Osteoblast (primary cell): ENCODE measurements around the gene AVP. TPM values are rescaled to one million over a fixed set of nuclear protein-coding genes. Genes with fewer than 3 reads are reported as not detected.

ENCODE experiments used
- DNase-seq: peaks from one replicate; pipeline ENCODE4 v3.0.0; 2011; ENCODE audit warnings: low spot score, mixed read lengths; ENCODE audit not compliant: insufficient read length; ENCODE audit errors: missing footprints
- H2AFZ ChIP-seq: 2 replicates; pipeline ENCODE4 v1.6.0; 2011; ENCODE audit warnings: mild to moderate bottlenecking, low read length
- H3K27ac ChIP-seq: 2 replicates; pipeline ENCODE4 v1.5.1; 2011; ENCODE audit warnings: mild to moderate bottlenecking, low read depth, low read length, moderate library complexity
- H3K27me3 ChIP-seq: 2 replicates; pipeline ENCODE4 v1.6.0; 2012; ENCODE audit warnings: mild to moderate bottlenecking, control low read depth, inconsistent platforms, low read length, moderate library complexity; ENCODE audit not compliant: insufficient read depth
- H3K36me3 ChIP-seq: 2 replicates; pipeline ENCODE4 v1.5.1; 2011; ENCODE audit warnings: mild to moderate bottlenecking, low read length, control low read depth, moderate library complexity; ENCODE audit not compliant: insufficient read depth
- H3K4me1 ChIP-seq: 2 replicates; pipeline ENCODE4 v1.5.1; 2011; ENCODE audit warnings: mild to moderate bottlenecking, low read length, control low read depth, moderate library complexity; ENCODE audit not compliant: insufficient read depth
- H3K4me2 ChIP-seq: 2 replicates; pipeline ENCODE4 v1.6.0; 2011; ENCODE audit warnings: mild to moderate bottlenecking, low read length; ENCODE audit not compliant: insufficient read depth
- H3K4me3 ChIP-seq: fragments of 200-600 bp; sonication (generic); 3 replicates; pipeline ENCODE4 v1.5.1; 2012; ENCODE audit warnings: mild to moderate bottlenecking, low read length, inconsistent platforms; ENCODE audit not compliant: insufficient read depth
- H3K79me2 ChIP-seq: 2 replicates; pipeline ENCODE4 v1.6.0; 2012; ENCODE audit warnings: mild to moderate bottlenecking, low read length, control low read depth, inconsistent platforms; ENCODE audit not compliant: insufficient read depth
- H3K9me3 ChIP-seq: 2 replicates; pipeline ENCODE4 v1.5.1; 2011; ENCODE audit warnings: low read depth, low read length, control low read depth
- H4K20me1 ChIP-seq: 2 replicates; pipeline ENCODE4 v1.6.0; 2012; ENCODE audit warnings: mild to moderate bottlenecking, low read length, control low read depth; ENCODE audit not compliant: insufficient read depth
- CTCF ChIP-seq: IDR thresholded peaks from 2 replicates; pipeline ENCODE4 v1.5.1; 2011; ENCODE audit warnings: mild to moderate bottlenecking, low read depth, low read length, moderate library complexity; ENCODE audit errors: extremely low read depth
- total RNA-seq: library from RNA; depleted of rRNA; stranded (reverse); fragments of >200 nt; gene quantifications from 2 replicates; pipeline ENCODE4 v1.2.3, GENCODE V29; 2012

Gene AVP
- total RNA-seq, 1 donor, result not detected

GRCh38 chr20:3106185-3106584, 21.7 kb upstream of the AVP start:
- no peak overlapping the region for H2AFZ ChIP-seq
- peaks cover 2% of the 10 kb centered on the region for H3K4me1 ChIP-seq
- no peaks in the 10 kb centered on the region for H3K9me3 ChIP-seq
- H3K36me3 ChIP-seq, result peaks cover 10% of the 10 kb centered on the region
- H3K27ac ChIP-seq, result no peak overlapping the region
- H3K4me2 ChIP-seq, result no peak overlapping the region
- DNase-seq, result no peak
- no peak for TF ChIP-seq CTCF
- peaks cover 3% of the 10 kb centered on the region for H4K20me1 ChIP-seq
- H3K4me3 ChIP-seq, result no peak overlapping the region
- no peaks in the 10 kb centered on the region for H3K79me2 ChIP-seq
- H3K27me3 ChIP-seq, result no peaks in the 10 kb centered on the region

GRCh38 chr20:3105256-3106137, 21.0 kb upstream of the AVP start:
- TF ChIP-seq CTCF, result no peak
- H3K4me2 ChIP-seq, result no peak overlapping the region
- no peak for DNase-seq
- no peak overlapping the region for H2AFZ ChIP-seq
- H3K27ac ChIP-seq, result no peak overlapping the region
- no peaks in the 10 kb centered on the region for H3K79me2 ChIP-seq
- H4K20me1 ChIP-seq, result no peaks in the 10 kb centered on the region
- H3K27me3 ChIP-seq, result no peaks in the 10 kb centered on the region
- peaks cover 2% of the 10 kb centered on the region for H3K4me1 ChIP-seq
- no peaks in the 10 kb centered on the region for H3K9me3 ChIP-seq
- peaks cover 10% of the 10 kb centered on the region for H3K36me3 ChIP-seq
- H3K4me3 ChIP-seq, result no peak overlapping the region

GRCh38 chr20:3103369-3104032, 19.0 kb upstream of the AVP start:
- peak; percentile 76 for DNase-seq
- H3K4me2 ChIP-seq, result no peak overlapping the region
- H3K79me2 ChIP-seq, result no peaks in the 10 kb centered on the region
- H4K20me1 ChIP-seq, result no peaks in the 10 kb centered on the region
- no peaks in the 10 kb centered on the region for H3K36me3 ChIP-seq
- TF ChIP-seq CTCF, result no peak
- H3K4me3 ChIP-seq, result no peak overlapping the region
- H3K27ac ChIP-seq, result no peak overlapping the region
- H3K9me3 ChIP-seq, result no peaks in the 10 kb centered on the region
- H2AFZ ChIP-seq, result no peak overlapping the region
- H3K27me3 ChIP-seq, result no peaks in the 10 kb centered on the region
- peaks cover 2% of the 10 kb centered on the region for H3K4me1 ChIP-seq

- Histone ChIP-seq H3K27me3 (no peaks in the 10 kb centered on the region), H3K79me2 (no peaks in the 10 kb centered on the region), H3K9me3 (no peaks in the 10 kb centered on the region), H4K20me1 (no peaks in the 10 kb centered on the region), H2AFZ (peak overlapping the region; percentile 37), H3K4me3 (peak overlapping the region; percentile 35), H3K36me3 (no peaks in the 10 kb centered on the region), H3K27ac (no peak overlapping the region), H3K4me2 (peak overlapping the region; percentile 38), H3K4me1 (peaks cover 2% of the 10 kb centered on the region)
- peak; percentile 73 for DNase-seq
- no peak for TF ChIP-seq CTCF
These were observed 18.2 kb upstream of the AVP start for GRCh38 chr20:3102575-3103368.
